ENCODE data around the gene PARP1. TPM values are rescaled to one million over a fixed set of nuclear protein-coding genes. Genes with fewer than 3 reads are reported as not detected.

PARP1 gene
- total RNA-seq, 1 donor from 2014 or later = 37.1 TPM

- DNase-seq (ENCODE audit: low spot score in 2 of 2) = no peak
- Histone ChIP-seq H3K36me3 (peaks cover 57 to 82% of the 10 kb centered on the region in 2 donors), H3K27ac (no peak overlapping the region), H3K4me1 (no peaks in the 10 kb centered on the region), H3K27me3 (no peaks in the 10 kb centered on the region), H3K4me3 (no peak overlapping the region), H3K9me3 (no peaks in the 10 kb centered on the region)
- intact Hi-C loops (cut with DNase I) = no loop called here
- TF ChIP-seq CTCF (IDR thresholded peaks at IDR 0.05) = no peak
These were observed 17.2 kb downstream of the PARP1 start for GRCh38 chr1:226390681-226391080.

GRCh38 chr1:226388131-226388530 is 19.8 kb downstream of the PARP1 start:
- no peak for DNase-seq (ENCODE audit: low spot score in 2 of 2)
- TF ChIP-seq CTCF (IDR thresholded peaks at IDR 0.05) = no peak
- no peak overlapping the region for H3K4me3 ChIP-seq
- H3K27me3 ChIP-seq = no peaks in the 10 kb centered on the region
- no peaks in the 10 kb centered on the region for H3K4me1 ChIP-seq
- intact Hi-C loops (cut with DNase I) = no loop called here
- no peaks in the 10 kb centered on the region for H3K9me3 ChIP-seq
- H3K36me3 ChIP-seq = peaks cover 80 to 95% of the 10 kb centered on the region in 2 donors
- H3K27ac ChIP-seq = no peak overlapping the region

- intact Hi-C loops (cut with DNase I) = no loop called here
- Histone ChIP-seq H3K9me3 (no peaks in the 10 kb centered on the region), H3K4me1 (no peaks in the 10 kb centered on the region), H3K4me3 (no peak overlapping the region), H3K27ac (no peak overlapping the region), H3K36me3 (peaks cover 94 to 100% of the 10 kb centered on the region in 2 donors), H3K27me3 (no peaks in the 10 kb centered on the region)
- DNase-seq (ENCODE audit: low spot score in 2 of 2) = no peak
- no peak for TF ChIP-seq CTCF (IDR thresholded peaks at IDR 0.05)
These were observed 23.2 kb downstream of the PARP1 start for GRCh38 chr1:226384717-226385116.

- intact Hi-C loops (cut with DNase I) = no loop called here
- H3K4me3 ChIP-seq = no peak overlapping the region
- H3K4me1 ChIP-seq = no peaks in the 10 kb centered on the region
- no peak for DNase-seq (ENCODE audit: low spot score in 2 of 2)
- peaks cover 96 to 100% of the 10 kb centered on the region in 2 donors for H3K36me3 ChIP-seq
- H3K27me3 ChIP-seq = no peaks in the 10 kb centered on the region
- H3K27ac ChIP-seq = no peak overlapping the region
- no peaks in the 10 kb centered on the region for H3K9me3 ChIP-seq
- TF ChIP-seq CTCF (IDR thresholded peaks at IDR 0.05) = no peak
These were observed 23.9 kb downstream of the PARP1 start for GRCh38 chr1:226384040-226384439.

- no peak overlapping the region for H3K4me3 ChIP-seq
- no peaks in the 10 kb centered on the region for H3K27me3 ChIP-seq
- no peak for TF ChIP-seq CTCF (IDR thresholded peaks at IDR 0.05)
- no peak overlapping the region for H3K27ac ChIP-seq
- no peak for DNase-seq (ENCODE audit: low spot score in 2 of 2)
- H3K9me3 ChIP-seq = no peaks in the 10 kb centered on the region
- peaks cover 92 to 100% of the 10 kb centered on the region in 2 donors for H3K36me3 ChIP-seq
- H3K4me1 ChIP-seq = no peaks in the 10 kb centered on the region
- intact Hi-C loops (cut with DNase I) = no loop called here
These were observed 25.9 kb downstream of the PARP1 start for GRCh38 chr1:226382030-226382429.

All from ascending aorta (tissue), 2 donors.